ENCODE measurements around the gene ADCYAP1R1. TPM values are rescaled to one million over a fixed set of nuclear protein-coding genes. Genes with fewer than 3 reads are reported as not detected.

ADCYAP1R1 gene
- total and polyA plus RNA-seq, 2 of the 8 experiments (the other 6 are each of a cell fraction or from before 2014, with no cell fraction given) = 14.4 to 14.6 TPM

DNA sequence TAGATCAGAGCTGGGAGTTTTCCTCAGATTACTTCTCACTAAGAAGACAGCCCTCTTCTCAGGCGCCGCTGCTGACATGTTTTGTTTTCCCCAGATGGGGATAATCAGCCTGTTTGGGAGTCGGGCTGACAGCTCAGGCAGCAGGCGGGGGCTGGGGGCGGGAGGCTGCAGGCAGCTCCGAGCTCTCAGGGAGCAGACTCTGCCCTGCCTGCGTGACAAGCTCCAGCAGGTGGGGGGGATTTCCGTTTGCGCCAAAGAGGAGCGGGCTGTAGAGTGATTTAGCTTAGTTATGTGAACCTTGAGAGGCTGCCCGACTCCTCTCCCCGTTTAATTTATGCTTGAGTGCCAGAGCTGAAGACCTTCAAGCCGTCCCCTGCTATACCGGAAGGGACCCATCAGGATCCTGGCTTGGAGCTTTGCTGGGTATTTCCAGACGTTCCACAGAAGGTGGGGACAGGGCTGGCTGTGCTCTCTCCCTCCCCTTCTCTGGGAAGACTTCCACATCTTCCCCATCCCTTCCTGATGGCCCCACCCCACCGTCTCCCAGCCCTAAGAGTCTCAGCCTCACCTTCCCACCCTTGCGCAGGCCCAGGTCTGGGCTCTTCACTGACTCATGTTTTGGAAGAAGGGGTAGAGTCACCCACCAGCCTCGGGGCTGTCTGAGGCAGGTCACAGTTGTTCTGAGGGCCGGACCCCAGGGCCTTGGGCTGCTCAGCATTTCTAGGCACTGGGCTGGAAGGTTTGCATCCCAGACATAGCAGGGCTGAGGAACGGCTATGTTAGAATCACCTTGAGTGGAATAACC, 24.7 kb upstream of the ADCYAP1R1 start:
- no peak overlapping the region for H2AK5ac ChIP-seq (ENCODE audit: low read depth, low read length)
- H3K79me1 ChIP-seq (ENCODE audit: low read depth, low read length) = no peaks in the 10 kb centered on the region; the same call in 1 of the 2 replicates
- H2BK12ac ChIP-seq (ENCODE audit: low read depth, low read length) = peak overlapping the region; percentile 60; the same call in 1 of the 2 replicates
- H3K27me3 ChIP-seq (replicated peaks in 1 of 4; ENCODE audit: control insufficient read depth in 3 of 4, extremely low read depth in 1 of 4, insufficient read depth in 3 of 4, low read length in 3 of 4) = no peaks in the 10 kb centered on the region
- no peak overlapping the region for H3K4ac ChIP-seq (replicated peaks; ENCODE audit: insufficient read length, low read depth, low read length)
- no peak for FAIRE-seq
- DNase-seq (ENCODE audit: low read depth in 1 of 2, low spot score in 2 of 2) = peak in 1 of 2 experiments; percentile 55
- H3K56ac ChIP-seq (replicated peaks; ENCODE audit: insufficient read length, low read depth, low read length) = no peak overlapping the region
- H3K14ac ChIP-seq (ENCODE audit: insufficient read length) = no peak overlapping the region
- H3K4me1 ChIP-seq (replicated peaks in 1 of 4; ENCODE audit: control insufficient read depth in 3 of 4, insufficient read depth in 4 of 4, low read length in 3 of 4) = peaks cover 3 to 14% (median 10%) of the 10 kb centered on the region in 4 experiments
- no peak overlapping the region for H3K23ac ChIP-seq (ENCODE audit: insufficient read length)
- peak overlapping the region; percentile 78 for H3K18ac ChIP-seq (ENCODE audit: extremely low read depth, low read length)
- no peaks in the 10 kb centered on the region for H3K9me3 ChIP-seq (ENCODE audit: insufficient read depth in 2 of 2, low read depth in 1 of 2, low read length in 1 of 2)
- no peaks in the 10 kb centered on the region for H3K79me2 ChIP-seq (ENCODE audit: control insufficient read depth in 1 of 2, insufficient read depth in 2 of 2, low read length in 2 of 2)
- no peak overlapping the region for H2AFZ ChIP-seq (ENCODE audit: low read length)
- CTCF ChIA-PET (ENCODE audit: partially characterized antibody) = interaction anchor here (0.6 to 52.0 kb wide), 11 partner anchors 9 to 308 kb away, joined by 3 to 880 read pairs (median 5); partner anchors contain the start of genes ADCYAP1R1 and GHRHR
- no peak overlapping the region for H2BK120ac ChIP-seq (replicated peaks; ENCODE audit: low read depth, low read length)
- peak overlapping the region in 1 of 2 experiments; percentile 11; a peak in 1 of 4 replicates for H3K4me2 ChIP-seq (ENCODE audit: insufficient read depth in 1 of 2, low read depth in 2 of 2, low read length in 2 of 2)
- no peak overlapping the region; a peak in 1 of 7 replicates for H3K9ac ChIP-seq (replicated peaks in 1 of 4; ENCODE audit: extremely low read depth in 1 of 4, low read depth in 3 of 4, low read length in 3 of 4)
- H2BK20ac ChIP-seq (ENCODE audit: low read length) = no peak overlapping the region
- 0 out of 2 replicates have a peak overlapping the region, but pooled peaks have one; percentile 68 for H4K8ac ChIP-seq (ENCODE audit: extremely low read depth, insufficient read depth, low read length)
- POLR2A ChIA-PET (ENCODE audit: partially characterized antibody) = interaction anchor here (1.4 kb wide), 1 partner anchor 17 kb away, joined by 4 read pairs; no protein-coding TSS in a partner anchor
- no peak overlapping the region for H4K91ac ChIP-seq (replicated peaks; ENCODE audit: insufficient read length, low read length)
- no peaks in the 10 kb centered on the region for H3K36me3 ChIP-seq (ENCODE audit: control insufficient read depth in 2 of 4, insufficient read depth in 4 of 4, low read length in 3 of 4)
- H3K4me3 ChIP-seq (ENCODE audit: extremely low read depth in 1 of 4, insufficient read depth in 2 of 4, low read depth in 3 of 4, low read length in 4 of 4) = no peak overlapping the region
- H3K27ac ChIP-seq (ENCODE audit: low read depth, low read length) = no peak overlapping the region
- no peaks in the 10 kb centered on the region for H4K20me1 ChIP-seq (replicated peaks in 1 of 2; ENCODE audit: control insufficient read depth in 1 of 2, insufficient read depth in 2 of 2, low read length in 2 of 2)
- H2BK5ac ChIP-seq (ENCODE audit: low read depth, low read length) = no peak overlapping the region
- H3K23me2 ChIP-seq (ENCODE audit: low read depth, low read length) = no peaks in the 10 kb centered on the region
- H4K5ac ChIP-seq (ENCODE audit: insufficient read length, low read depth, low read length) = no peak overlapping the region
- 0 out of 2 replicates have a peak overlapping the region, but pooled peaks have one; percentile 61 for H2BK15ac ChIP-seq (ENCODE audit: low read length)
- TF ChIP-seq EZH2 (IDR thresholded peaks at IDR 0.05; ENCODE audit: low read depth, low read length, severe bottlenecking) (no peak), SIN3A (conservative IDR thresholded peaks at IDR 0.05 in 1 of 2, IDR thresholded peaks at IDR 0.05 in 1 of 2; ENCODE audit: low read depth in 1 of 2, low read length in 2 of 2) (0 out of 4 replicates have a peak, but pooled peaks of 1 of the 2 experiments have one; percentile 56)
- TF ChIP-seq, protein P1, sequence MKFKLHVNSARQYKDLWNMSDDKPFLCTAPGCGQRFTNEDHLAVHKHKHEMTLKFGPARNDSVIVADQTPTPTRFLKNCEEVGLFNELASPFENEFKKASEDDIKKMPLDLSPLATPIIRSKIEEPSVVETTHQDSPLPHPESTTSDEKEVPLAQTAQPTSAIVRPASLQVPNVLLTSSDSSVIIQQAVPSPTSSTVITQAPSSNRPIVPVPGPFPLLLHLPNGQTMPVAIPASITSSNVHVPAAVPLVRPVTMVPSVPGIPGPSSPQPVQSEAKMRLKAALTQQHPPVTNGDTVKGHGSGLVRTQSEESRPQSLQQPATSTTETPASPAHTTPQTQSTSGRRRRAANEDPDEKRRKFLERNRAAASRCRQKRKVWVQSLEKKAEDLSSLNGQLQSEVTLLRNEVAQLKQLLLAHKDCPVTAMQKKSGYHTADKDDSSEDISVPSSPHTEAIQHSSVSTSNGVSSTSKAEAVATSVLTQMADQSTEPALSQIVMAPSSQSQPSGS (IDR thresholded peaks at IDR 0.05; ENCODE audit: low read length) = no peak
- WGBS, 2 experiments (ENCODE audit: extremely low coverage in 1 of 2, insufficient coverage in 1 of 2, insufficient read length in 1 of 2, insufficient replicate concordance in 2 of 2, low coverage in 1 of 2, low lambda C conversion rate in 2 of 2, missing lambda C conversion rate in 1 of 2) = 50% methylated on average over 16 of the region's 20 CpGs; no CpG with 5 or more reads in 1 of the 2 experiments
